Epidermal melanocyte (primary cell): ENCODE measurements around the gene GSC2.

Experiments used
- DNase-seq: peaks from one replicate; pipeline ENCODE4 v3.0.0; 2011; ENCODE audit warnings: low spot score; ENCODE audit not compliant: insufficient read length

GSC2 gene

GRCh38 chr22:19097518-19097917 is 52.6 kb downstream of the GSC2 start:
- no peak for DNase-seq
